Vagina (tissue), 2 donors: ENCODE data around the gene ZNRF1.

Experiments used
- CTCF ChIP-seq, 3 experiments: fragments of 450-650 bp in 2 of 3; fragments of 200-600 bp in 1 of 3; sonication (generic) in 1 of 3; IDR thresholded peaks; one replicate each; pipeline ENCODE4 v1.5.1; 2017 to 2019; ENCODE audit warnings: antibody characterized with exemption in 3 of 3, mild to moderate bottlenecking in 2 of 3, moderate library complexity in 2 of 3
- POLR2A ChIP-seq, 2 donors: fragments of 450-650 bp; IDR thresholded peaks; one replicate each; pipeline ENCODE4 v1.6.1; 2017; ENCODE audit warnings: antibody characterized with exemption in 2 of 2, mild to moderate bottlenecking in 2 of 2, moderate library complexity in 2 of 2
- POLR2AphosphoS5 ChIP-seq, 2 donors: sonication (generic); formaldehyde crosslinking; IDR thresholded peaks; one replicate each; pipeline ENCODE4 v1.9.0; 2017; ENCODE audit warnings: antibody characterized with exemption in 2 of 2, mild to moderate bottlenecking in 2 of 2, low read depth in 1 of 2; ENCODE audit not compliant: insufficient read depth in 1 of 2

DNA sequence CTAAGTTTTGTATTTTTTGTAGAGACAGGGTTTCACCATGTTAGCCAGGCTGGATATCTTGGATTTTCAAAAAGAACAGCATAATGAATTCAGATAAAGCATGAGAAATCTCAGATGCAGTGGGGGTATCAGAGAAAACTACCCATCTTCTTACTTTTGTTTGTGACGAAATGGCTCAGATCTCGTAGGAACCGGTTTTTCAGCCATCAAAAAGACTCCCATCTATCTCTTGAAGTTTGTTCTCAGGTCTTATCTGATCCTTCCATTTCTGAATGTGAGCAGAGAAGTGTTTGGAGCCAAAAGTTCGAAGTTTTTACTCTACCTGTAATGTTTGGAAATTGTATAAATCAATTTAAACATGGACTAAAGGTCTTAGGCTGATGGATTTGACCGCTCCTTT, 60.6 kb downstream of the ZNRF1 start:
- TF ChIP-seq POLR2A (IDR thresholded peaks at IDR 0.05) (no peak), CTCF (IDR thresholded peaks at IDR 0.05) (no peak), POLR2AphosphoS5 (IDR thresholded peaks at IDR 0.05; ENCODE audit: insufficient read depth in 1 of 2, low read depth in 1 of 2) (no peak)
